ENCODE results near the gene CAPRIN2.

Gene CAPRIN2, protein sequence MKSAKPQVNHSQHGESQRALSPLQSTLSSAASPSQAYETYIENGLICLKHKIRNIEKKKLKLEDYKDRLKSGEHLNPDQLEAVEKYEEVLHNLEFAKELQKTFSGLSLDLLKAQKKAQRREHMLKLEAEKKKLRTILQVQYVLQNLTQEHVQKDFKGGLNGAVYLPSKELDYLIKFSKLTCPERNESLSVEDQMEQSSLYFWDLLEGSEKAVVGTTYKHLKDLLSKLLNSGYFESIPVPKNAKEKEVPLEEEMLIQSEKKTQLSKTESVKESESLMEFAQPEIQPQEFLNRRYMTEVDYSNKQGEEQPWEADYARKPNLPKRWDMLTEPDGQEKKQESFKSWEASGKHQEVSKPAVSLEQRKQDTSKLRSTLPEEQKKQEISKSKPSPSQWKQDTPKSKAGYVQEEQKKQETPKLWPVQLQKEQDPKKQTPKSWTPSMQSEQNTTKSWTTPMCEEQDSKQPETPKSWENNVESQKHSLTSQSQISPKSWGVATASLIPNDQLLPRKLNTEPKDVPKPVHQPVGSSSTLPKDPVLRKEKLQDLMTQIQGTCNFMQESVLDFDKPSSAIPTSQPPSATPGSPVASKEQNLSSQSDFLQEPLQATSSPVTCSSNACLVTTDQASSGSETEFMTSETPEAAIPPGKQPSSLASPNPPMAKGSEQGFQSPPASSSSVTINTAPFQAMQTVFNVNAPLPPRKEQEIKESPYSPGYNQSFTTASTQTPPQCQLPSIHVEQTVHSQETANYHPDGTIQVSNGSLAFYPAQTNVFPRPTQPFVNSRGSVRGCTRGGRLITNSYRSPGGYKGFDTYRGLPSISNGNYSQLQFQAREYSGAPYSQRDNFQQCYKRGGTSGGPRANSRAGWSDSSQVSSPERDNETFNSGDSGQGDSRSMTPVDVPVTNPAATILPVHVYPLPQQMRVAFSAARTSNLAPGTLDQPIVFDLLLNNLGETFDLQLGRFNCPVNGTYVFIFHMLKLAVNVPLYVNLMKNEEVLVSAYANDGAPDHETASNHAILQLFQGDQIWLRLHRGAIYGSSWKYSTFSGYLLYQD

DNA sequence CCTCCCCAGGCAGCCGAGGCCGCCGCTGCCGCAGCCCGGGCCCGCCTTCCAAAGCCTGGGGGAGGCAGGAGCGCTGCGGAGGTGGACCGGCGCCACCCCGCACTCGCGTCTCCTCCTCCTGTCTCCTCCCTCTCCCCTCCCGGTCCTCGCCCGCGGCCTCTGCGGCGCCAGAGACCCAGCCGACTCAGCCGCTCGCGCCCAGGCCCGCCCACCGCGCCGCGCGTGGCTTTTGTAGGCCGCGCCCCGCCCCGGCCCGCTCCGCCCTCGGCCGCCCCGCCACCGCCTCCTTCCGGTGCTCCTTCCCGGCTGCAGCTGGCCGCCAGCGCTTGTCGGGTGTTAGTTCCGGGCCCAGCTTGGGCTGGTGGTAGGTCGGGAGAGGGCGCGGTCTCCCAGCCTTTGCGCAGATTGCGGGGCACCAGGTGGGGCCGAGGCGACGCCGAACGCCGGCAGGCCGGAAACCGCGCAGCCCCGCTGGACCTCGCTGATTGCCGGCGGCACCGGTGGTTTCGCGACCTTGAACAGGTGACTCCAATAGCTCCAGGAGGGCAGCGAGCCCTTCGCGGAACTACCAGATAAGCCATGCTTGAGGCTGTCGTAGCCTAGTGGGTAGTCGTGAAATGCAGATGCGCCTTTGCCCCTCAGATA is at the start of gene CAPRIN2:
TSS of gene CAPRIN2 (minus strand) at position 202 of the 645 bp plus-strand sequence. CDS start 1,431 bp downstream, outside the sequence.
- peak; percentile 79 to 80 for DNase-seq

DNA sequence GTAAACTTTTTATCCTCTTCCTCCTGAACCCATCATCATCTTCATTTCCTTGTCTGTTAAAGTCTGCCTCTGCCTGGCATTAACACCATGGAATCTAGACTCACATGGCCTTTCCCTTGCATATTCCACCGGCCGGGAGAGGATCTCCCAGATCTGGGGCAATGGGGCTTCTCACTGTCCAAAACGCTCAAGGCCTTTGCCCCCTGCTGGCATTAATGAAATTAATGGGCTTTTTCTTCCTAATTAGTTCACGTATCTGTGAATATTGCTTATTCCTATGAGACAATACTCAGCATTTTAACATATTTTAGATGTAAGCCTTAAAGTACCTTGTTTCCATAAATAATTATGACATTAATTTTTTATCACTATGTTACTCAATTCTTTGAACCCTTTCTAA is 42.9 kb upstream of the CAPRIN2 start:
- no peak for DNase-seq

DNA sequence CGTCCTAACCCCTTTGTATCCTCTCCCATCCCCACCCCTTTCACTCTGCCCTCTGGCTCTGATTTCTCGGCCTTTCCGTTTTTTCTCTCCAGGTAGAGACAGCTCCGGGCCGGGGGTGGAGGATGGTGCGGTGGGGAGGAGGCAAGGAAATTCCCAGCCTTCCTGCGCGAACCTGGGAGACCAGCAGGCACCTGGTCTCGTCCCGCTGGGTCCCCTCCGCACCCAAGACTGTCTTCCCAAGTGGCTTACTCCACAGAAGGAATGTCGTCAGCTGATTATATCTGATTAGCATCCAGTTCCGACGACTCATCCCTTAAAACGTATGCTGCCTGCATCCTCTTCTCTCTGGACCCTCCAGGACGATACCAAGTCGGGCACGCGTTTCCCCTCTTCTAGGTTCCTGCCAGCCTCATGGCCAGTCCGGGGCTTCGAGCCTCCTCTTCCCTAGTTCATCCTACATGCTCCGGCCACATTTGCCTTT is 42.2 kb upstream of the CAPRIN2 start:
- no peak for DNase-seq

DNA sequence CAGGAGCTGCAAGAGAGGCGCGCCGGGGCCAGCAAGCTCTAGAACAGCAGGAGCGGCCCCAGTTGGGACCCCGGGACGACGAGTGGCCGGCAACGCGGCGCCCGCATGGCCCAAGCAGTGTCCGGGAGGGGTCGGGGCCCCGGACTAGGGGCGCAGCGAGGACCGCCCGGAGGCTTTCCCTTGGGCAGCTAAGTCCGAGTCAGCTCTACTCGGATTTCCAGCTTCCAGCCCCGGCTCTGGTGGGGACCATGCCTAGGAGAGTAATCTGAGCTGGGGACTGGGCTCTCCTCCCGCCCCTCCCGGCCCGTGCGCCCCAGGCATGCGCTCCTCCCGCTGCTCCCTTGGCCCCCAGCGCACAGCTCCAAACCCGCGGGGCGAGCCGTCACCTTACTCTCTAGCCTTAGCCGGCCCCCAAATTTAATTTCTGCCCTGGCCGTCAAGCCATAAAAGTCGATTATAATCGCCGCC is 41.6 kb upstream of the CAPRIN2 start:
- DNase-seq: no peak

DNA sequence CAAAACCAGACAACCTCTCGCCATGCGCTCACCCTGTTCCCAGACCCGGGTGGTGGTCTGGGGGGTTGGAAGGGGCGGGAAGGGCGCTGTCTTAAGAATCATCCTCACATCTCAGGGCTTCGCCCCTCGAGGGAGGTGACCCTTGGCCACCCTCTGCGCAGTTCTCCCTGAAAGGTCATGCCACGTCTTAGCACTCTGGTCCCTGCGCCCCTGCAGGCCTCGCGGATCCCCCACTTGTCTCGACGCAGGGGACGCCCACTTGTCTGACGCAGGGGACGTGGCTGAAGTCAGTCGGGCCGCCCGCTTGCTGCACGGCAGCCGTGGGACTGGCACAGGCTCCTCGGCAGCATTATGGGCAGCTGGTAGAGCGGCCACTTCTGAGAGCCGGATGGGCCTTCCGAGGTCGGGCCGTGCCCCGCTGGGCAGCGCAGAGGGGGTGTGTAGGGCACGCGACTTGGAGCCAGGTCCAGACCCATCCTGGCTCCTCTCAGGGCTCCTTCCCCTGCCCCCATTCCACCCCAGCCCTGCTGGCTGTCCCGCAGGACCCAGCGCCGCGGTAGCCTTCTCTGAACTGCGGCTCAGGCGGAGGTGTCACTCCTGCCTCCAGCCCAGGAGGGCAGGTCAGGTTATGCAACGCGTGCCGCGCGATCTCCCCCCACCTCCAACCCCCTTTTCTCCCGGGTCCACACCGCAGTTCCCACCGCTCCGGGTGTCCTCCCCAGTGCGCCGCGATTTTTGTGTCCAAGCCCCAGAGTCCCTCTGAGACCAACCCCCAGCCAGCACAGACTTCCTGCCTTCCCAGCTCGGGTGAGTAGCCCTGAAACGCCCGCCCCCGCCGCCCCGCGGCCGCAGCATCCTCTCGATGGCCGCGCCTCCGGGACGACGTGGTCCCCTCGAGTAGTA is 40.9 kb upstream of the CAPRIN2 start:
- DNase-seq: no peak

DNA sequence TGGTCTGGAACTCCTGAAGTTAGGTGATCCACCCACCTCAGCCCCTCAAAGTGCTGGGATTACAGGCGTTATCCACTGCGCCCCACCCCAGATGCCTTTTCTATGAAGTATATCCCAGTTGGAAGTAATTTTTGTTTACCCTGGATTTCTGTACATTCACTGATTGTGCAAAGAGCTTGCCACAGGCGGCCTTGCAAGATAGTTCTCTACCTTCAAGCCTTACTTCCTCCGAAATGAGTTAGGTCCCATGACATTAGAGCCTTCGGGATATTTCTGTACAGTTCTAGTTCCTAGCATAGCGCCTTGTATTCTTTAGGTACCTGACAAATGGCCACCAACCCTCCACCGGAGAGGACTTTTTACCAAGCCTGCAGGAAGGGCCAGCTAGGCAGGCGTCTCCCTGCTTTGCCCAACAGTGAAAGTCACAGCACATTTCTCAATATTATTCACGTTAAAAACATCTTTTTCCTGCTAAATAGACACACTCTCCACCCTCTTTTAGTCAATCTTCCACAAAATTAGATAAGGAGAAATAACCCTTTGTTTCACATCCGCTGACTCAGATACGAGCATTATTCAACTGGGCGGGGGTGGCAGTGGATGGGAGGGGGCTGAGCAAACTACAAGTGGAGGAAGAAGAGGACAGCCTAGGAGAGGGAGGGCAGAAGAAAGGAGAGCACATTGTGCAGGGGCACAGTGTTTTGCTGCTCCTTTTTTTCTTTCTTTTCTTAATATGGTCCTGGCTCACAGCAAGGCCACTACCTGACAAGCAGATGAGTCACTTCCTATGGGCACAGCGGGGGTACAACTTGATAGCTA is 40.0 kb upstream of the CAPRIN2 start:
- no peak for DNase-seq

DNA sequence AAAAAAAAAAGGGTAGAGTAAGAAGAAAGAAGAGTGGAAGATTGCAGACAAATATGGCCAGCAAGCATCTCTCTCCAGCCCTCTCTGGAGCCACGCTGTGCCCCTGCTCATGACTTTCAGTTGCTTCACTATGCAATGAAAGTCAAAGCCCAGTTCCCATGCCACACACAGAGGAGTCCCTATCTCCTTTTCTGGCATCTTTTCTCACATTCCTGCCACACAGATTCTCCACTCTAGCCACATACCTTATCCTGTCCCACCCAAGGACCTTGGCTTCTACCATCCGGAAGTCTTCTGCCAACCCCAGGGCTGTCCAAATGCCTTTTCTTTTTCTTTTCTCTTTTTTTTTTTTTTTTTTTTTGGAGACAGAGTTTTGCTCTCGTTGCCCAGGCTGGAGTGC is 39.3 kb upstream of the CAPRIN2 start:
- no peak for DNase-seq

DNA sequence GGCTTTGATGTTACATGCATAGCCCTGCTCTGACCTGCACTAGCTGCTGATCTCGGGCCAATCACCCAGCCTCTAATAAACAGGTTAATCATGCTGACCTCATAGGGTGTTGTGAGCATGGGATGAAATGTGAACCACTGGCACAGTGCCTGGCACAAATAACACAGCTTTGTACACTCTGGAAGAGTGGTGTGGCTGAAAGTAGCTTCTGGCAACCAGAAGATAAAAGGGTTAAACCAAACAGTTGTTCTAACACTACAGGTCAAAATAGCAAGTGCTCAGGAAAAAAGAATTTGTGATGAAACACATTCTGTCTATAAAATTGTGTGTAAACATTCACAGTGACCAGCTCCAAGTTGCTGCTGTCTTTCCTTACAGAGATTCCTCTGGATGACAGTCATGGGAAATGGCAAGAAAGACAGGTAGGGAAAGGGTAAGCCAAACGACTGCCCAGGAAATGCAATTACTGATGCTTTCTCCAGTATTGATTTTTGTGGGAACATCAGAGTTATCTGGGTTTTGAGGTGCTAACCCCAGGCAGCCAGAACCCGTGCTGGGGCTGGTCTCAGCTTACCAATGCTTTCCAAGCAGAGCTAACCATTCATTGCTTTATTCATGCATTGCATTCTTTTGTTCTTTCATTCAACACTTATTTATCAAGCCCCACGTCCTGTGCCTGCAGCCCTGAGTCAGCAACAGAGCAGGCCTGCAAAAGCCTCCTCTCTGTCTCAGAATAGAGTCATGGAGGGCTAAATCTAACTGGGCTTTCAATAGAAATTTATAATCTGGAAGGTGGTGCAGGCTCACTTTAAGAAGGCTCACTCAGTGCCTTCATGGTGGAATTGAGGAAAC is 38.1 kb upstream of the CAPRIN2 start:
- DNase-seq: no peak

DNA sequence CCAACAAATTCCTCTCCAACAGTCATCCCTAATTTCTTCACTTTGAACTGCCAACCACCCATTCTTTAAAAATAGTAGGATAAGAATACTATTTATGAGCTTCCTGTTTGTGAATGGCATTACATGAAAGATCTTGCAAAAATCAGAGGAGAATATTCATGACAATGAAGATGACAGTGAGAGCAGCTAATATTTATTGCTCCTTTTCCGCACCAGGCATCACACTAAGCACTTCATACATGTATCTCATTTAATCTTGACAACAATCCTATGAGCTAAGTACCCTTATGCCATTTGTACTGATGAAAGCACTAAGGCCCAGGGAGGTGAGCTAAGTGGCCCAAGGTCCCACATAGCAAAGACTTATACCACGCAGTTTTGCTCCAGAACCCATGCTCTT is 37.3 kb upstream of the CAPRIN2 start:
- no peak for DNase-seq

DNA sequence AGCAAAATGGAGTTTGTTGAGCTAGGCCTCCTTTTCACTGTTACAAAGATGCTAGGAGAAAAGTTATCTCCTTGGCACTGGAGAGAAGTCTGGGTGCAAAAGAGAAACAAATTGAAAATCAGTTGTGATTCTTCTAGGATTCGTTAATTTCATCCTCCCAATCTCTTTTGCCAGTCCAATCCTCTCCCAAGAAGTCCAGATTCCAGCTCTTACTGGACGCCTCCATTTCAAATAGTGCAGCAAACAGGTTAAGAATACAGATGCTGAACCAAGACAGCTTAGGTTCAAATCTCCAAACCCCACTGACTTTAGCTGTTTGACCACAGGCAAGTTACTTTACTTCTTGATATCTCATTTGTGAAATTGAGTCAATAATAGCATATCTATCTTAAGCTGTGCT is 34.0 kb upstream of the CAPRIN2 start:
- no peak for DNase-seq

DNA sequence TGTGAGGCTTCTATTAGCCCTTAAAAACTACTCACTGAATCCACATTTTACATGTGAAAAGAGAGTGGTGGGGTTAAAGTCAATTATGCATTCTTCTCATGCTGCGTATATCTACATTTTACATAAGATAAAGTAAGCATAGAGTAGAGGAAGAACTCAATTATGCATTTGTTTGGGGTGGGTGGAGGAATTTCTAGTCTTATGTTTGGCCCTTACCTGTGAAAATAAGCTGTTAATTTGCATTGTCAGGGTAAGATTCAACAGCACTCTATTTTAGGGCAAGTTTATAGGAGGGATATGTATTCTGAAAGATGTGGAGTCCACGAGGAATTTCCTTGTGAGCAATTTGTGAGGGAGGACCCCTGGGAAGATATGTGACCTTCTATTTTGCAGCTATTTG is 30.9 kb upstream of the CAPRIN2 start:
- DNase-seq: no peak

DNA sequence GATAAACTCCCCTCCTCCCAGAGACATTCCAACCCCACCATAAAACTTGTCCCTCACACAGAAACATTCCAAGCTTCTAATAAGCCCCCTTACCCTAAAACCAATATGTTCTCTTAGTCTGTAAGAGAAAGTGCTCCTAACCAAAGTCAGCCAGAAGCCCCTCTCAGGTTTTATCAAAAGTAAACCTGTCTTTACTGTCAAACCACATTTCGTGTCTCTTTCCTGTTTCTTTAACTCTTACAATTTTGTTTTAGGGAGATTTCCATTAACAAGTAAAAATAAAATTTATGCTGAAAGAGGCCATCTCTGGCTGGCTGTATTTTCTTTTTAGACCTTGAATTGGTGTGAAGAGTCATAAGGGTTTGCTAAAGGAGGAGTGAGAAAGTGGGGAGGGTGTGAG is 29.8 kb upstream of the CAPRIN2 start:
- DNase-seq: no peak

DNA sequence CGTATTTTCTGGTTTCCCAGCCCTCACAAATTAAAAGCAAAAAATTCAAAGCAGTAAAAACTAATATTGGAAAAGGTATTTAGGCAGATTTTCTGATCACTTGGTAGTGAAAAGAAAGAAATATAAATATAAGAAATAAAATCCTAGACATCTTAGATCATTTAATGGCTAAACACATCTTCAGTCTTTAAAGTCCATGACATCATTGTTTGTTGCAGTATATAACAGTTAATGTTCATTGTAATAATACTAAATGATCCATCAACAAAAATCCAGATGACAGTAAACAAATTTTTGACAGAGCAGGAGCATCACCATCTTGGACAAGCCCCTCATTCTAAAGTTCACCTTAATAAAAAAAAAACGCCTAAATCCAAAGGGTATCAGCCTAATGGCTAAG is 29.2 kb upstream of the CAPRIN2 start:
- no peak for DNase-seq

DNA sequence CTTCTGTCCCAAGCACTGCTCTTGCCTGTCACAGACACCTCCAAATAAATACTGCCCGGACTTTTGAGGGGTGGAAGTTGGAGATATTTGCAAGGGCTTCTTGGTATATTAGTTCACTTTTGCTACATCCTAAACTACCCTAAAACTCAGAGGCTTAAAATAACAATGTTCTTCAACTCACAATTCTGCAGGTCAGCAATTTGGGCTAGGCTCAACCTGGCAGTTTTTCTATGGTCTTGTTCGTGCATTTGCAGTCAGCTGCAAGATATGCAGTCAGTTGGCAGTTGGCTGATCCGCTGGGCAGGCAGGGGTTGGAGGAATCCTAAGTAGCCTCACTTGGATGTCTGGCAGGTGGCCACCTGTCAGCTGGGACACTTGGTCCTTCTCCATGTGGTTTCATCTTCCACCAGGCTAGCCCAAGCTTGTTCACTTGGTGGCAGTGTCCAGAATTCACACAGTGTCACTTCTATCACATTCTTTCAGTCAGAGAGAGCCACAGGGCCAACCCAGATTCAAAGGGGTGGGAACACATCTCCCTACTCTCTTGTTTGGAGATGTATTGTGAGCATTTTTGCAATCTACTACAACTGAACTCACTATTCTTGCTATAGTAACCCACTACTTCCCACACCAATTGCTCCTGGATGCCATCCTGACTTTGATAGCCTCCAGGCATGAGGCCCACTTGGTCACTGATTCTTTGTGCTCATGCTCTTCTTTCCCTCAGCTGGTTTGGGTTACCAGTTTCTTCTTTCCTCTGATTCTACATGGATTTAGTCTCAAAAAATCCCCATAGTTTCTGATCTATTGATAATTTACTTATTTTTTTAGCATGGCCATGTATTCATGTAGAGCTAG is 27.8 kb upstream of the CAPRIN2 start:
- DNase-seq: no peak

DNA sequence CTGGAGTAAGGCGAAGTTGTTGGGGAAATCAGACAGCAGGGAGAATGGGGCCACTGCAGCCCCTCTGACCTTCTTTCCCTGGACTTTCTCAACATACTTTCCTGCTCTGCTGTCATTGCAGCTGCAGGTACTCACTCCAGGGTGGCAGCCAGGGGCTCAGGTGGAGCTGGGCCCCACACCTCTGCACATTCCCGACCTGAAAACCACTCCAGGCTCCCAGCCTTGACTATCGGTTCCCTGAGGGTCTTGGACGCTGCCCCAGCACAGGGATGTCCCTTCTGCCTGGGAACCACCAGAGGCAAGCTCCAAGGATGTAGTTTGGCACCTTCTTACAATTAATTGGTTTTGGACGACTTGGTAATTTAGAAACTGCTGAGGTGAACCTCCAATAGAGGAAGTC is 24.8 kb upstream of the CAPRIN2 start:
- no peak for DNase-seq

DNA sequence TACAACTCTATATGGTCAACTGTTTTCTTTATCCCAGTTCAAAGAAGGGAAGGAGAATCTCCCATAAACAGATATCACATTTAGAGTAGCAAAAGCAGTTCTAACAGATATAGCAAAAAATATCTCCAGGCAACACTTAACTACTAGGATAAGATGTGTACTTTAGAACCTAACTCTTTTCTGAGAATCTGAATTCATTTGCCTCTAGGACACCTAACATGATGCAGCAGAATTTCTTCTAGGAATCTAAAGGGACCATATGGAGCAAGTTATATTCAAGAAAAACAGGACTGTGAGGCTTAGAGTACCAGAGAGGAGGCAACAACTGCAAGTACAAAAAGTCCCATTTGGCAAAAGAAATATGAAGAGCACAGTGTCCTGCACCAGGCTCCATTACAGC is 24.4 kb upstream of the CAPRIN2 start:
- no peak for DNase-seq

DNA sequence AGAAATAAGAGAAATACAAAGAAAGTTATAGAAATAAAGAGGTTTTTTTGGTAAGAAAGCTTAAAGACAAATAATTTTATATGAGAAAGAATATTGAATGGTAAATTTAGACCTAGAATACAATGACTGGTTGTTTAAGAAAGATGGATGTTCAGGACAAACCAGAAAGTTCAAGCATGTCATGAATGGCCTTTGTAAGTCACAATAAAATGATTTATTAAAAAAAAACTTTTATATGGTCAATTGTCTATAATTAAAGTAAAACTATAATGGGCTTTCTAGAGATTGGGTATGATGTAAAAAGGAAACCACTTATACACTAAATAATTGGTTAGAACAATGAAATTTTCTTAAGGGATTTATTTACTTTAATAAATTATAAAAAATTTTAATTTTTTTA is 19.8 kb upstream of the CAPRIN2 start:
- DNase-seq: no peak

DNA sequence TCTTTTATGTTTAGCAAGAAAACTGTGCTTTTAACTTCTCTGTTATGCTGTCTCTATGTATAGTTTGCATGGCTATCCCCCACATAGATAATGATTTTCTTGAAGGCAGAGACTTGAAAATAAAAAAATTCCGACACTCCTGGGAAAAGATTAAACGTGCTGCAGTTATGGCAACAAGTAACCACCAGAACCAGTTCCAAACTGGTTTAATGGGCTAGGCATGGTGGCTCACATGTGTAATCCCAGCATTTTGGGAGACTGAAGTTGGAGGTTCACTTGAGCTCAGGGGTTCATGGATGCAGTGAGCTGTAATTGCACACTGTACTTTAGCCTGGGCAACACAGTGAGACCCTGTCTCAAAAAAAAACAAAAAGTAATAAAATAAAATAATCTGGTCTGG is 15.1 kb upstream of the CAPRIN2 start:
- no peak for DNase-seq

DNA sequence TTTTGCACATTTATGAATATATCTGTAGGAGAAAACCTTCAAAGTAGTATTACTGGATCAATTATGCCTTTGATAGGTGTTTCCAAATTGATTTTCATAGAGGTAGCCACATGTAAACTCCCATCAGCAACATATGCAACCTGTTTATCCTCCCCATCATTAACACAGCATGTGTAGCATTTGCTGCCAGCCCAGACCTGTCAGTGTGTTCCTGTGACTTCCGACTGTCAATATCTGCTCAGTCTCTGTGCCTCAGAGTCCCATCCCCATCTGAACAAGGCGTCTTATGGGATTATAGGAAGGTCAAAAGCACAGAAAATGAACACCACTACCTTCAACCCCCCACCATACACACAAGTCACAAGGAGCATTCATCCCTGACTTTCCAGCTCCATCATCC is 9.5 kb upstream of the CAPRIN2 start:
- no peak for DNase-seq
